Karpas-422 (cell line): ENCODE measurements around the gene DCP2. TPM values are rescaled to one million over a fixed set of nuclear protein-coding genes. Genes with fewer than 3 reads are reported as not detected.

Experiments used
- DNase-seq: peaks from one replicate; pipeline ENCODE4 v3.0.0-alpha.2; 2015
- H2AFZ ChIP-seq: fragments of 200-600 bp; sonication (generic); 2 replicates; pipeline ENCODE4 v1.6.1; 2014; ENCODE audit warnings: antibody characterized with exemption, low read length, mixed read lengths
- H3K27ac ChIP-seq: fragments of 200-600 bp; sonication (generic); 2 replicates; pipeline ENCODE4 v1.5.1; 2014; ENCODE audit warnings: mild to moderate bottlenecking, low read length, moderate library complexity
- H3K27me3 ChIP-seq: fragments of 200-600 bp; sonication (generic); 2 replicates; pipeline ENCODE4 v1.6.1; 2014; ENCODE audit warnings: low read length, mixed read lengths
- H3K36me3 ChIP-seq: fragments of 200-600 bp; sonication (generic); 2 replicates; pipeline ENCODE4 v1.6.1; 2014; ENCODE audit warnings: low read length, mixed read lengths; ENCODE audit not compliant: insufficient read depth
- H3K4me1 ChIP-seq: fragments of 200-600 bp; sonication (generic); 2 replicates; pipeline ENCODE4 v1.6.1; 2014; ENCODE audit warnings: mild to moderate bottlenecking, low read length, mixed read lengths
- H3K4me2 ChIP-seq: fragments of 200-600 bp; sonication (generic); 2 replicates; pipeline ENCODE4 v1.6.1; 2014; ENCODE audit warnings: low read length, low read depth, mild to moderate bottlenecking; ENCODE audit not compliant: poor library complexity, severe bottlenecking
- H3K4me3 ChIP-seq: fragments of 200-600 bp; sonication (generic); 2 replicates; pipeline ENCODE4 v1.5.1; 2014; ENCODE audit warnings: mild to moderate bottlenecking, antibody characterized with exemption, low read length, mixed read lengths
- H3K79me2 ChIP-seq: fragments of 200-600 bp; sonication (generic); 2 replicates; pipeline ENCODE4 v1.6.1; 2014; ENCODE audit warnings: mild to moderate bottlenecking, low read length, mixed read lengths
- H3K9ac ChIP-seq: fragments of 200-600 bp; sonication (generic); 2 replicates; pipeline ENCODE4 v1.6.0; 2014; ENCODE audit warnings: low read length
- H3K9me2 ChIP-seq: fragments of 200-600 bp; sonication (generic), shearing (Covaris generic); replicated peaks from 2 replicates; pipeline ENCODE4 v1.6.0; 2014; ENCODE audit warnings: mild to moderate bottlenecking, low read length, moderate library complexity; ENCODE audit not compliant: insufficient read depth
- H3K9me3 ChIP-seq: fragments of 300-700, 200-600 bp; sonication (generic); 2 replicates; pipeline ENCODE4 v1.6.1; 2014; ENCODE audit warnings: low read length, mixed read lengths
- H4K20me1 ChIP-seq: fragments of 200-600 bp; sonication (generic); 2 replicates; pipeline ENCODE4 v1.6.1; 2014; ENCODE audit warnings: mild to moderate bottlenecking, antibody characterized with exemption, low read length, low read depth; ENCODE audit not compliant: insufficient read depth
- total RNA-seq: library from RNA; depleted of rRNA; stranded (reverse); fragments of >200 nt; shearing (Covaris generic); gene quantifications from 2 replicates; pipeline ENCODE4 v1.2.3, GENCODE V29; 2014; ENCODE audit warnings: low replicate concordance

The DCP2 gene
- total RNA-seq, 1 experiment from 2014 or later, result 74.2 TPM

- H4K20me1 ChIP-seq, result no peaks in the 10 kb centered on the region
- H3K4me2 ChIP-seq, result no peak overlapping the region
- no peak overlapping the region for H2AFZ ChIP-seq
- no peaks in the 10 kb centered on the region for H3K27me3 ChIP-seq
- no peaks in the 10 kb centered on the region for H3K36me3 ChIP-seq
- no peak overlapping the region for H3K27ac ChIP-seq
- peaks cover 6% of the 10 kb centered on the region; the same call in 1 of the 2 replicates for H3K4me1 ChIP-seq
- no peak overlapping the region for H3K9ac ChIP-seq
- no peaks in the 10 kb centered on the region for H3K9me3 ChIP-seq
- no peak overlapping the region for H3K4me3 ChIP-seq
- no peaks in the 10 kb centered on the region for H3K9me2 ChIP-seq
- no peaks in the 10 kb centered on the region for H3K79me2 ChIP-seq
- DNase-seq, result no peak
Observed at GRCh38 chr5:113057557-113057984, 81.0 kb downstream of the DCP2 start.

- H3K9me3 ChIP-seq, result no peaks in the 10 kb centered on the region
- no peak overlapping the region for H3K9ac ChIP-seq
- no peaks in the 10 kb centered on the region for H3K79me2 ChIP-seq
- no peak overlapping the region for H3K4me3 ChIP-seq
- no peak overlapping the region for H3K4me2 ChIP-seq
- no peaks in the 10 kb centered on the region for H4K20me1 ChIP-seq
- H3K4me1 ChIP-seq, result peaks cover 6% of the 10 kb centered on the region; the same call in 1 of the 2 replicates
- H3K36me3 ChIP-seq, result no peaks in the 10 kb centered on the region
- no peak overlapping the region for H2AFZ ChIP-seq
- no peak overlapping the region for H3K27ac ChIP-seq
- H3K27me3 ChIP-seq, result no peaks in the 10 kb centered on the region
- no peaks in the 10 kb centered on the region for H3K9me2 ChIP-seq
- no peak for DNase-seq
Observed at GRCh38 chr5:113058269-113058668, 81.7 kb downstream of the DCP2 start.

- Histone ChIP-seq H3K27ac (no peak overlapping the region), H3K79me2 (no peaks in the 10 kb centered on the region), H2AFZ (no peak overlapping the region), H3K4me2 (no peak overlapping the region), H3K9me2 (no peaks in the 10 kb centered on the region), H3K9me3 (no peaks in the 10 kb centered on the region), H3K4me3 (no peak overlapping the region), H4K20me1 (no peaks in the 10 kb centered on the region), H3K9ac (no peak overlapping the region), H3K4me1 (peaks cover 6% of the 10 kb centered on the region; the same call in 1 of the 2 replicates), H3K36me3 (no peaks in the 10 kb centered on the region), H3K27me3 (no peaks in the 10 kb centered on the region)
- no peak for DNase-seq
Observed at GRCh38 chr5:113058706-113059226, 82.2 kb downstream of the DCP2 start.

- Histone ChIP-seq H3K4me1 (peaks cover 6% of the 10 kb centered on the region; the same call in 1 of the 2 replicates), H4K20me1 (no peaks in the 10 kb centered on the region), H3K27ac (no peak overlapping the region), H3K9me3 (no peaks in the 10 kb centered on the region), H3K4me3 (no peak overlapping the region), H2AFZ (no peak overlapping the region), H3K9me2 (no peaks in the 10 kb centered on the region), H3K27me3 (no peaks in the 10 kb centered on the region), H3K9ac (no peak overlapping the region), H3K4me2 (no peak overlapping the region), H3K79me2 (no peaks in the 10 kb centered on the region), H3K36me3 (no peaks in the 10 kb centered on the region)
- no peak for DNase-seq
Observed at GRCh38 chr5:113059232-113060040, 82.8 kb downstream of the DCP2 start.

GRCh38 chr5:113060408-113061025 is 83.9 kb downstream of the DCP2 start:
- no peak overlapping the region for H3K9ac ChIP-seq
- no peaks in the 10 kb centered on the region for H4K20me1 ChIP-seq
- H3K9me2 ChIP-seq, result no peaks in the 10 kb centered on the region
- peaks cover 6% of the 10 kb centered on the region; the same call in 1 of the 2 replicates for H3K4me1 ChIP-seq
- no peak overlapping the region for H3K27ac ChIP-seq
- H3K9me3 ChIP-seq, result no peaks in the 10 kb centered on the region
- H3K36me3 ChIP-seq, result no peaks in the 10 kb centered on the region
- no peaks in the 10 kb centered on the region for H3K79me2 ChIP-seq
- no peak for DNase-seq
- H2AFZ ChIP-seq, result no peak overlapping the region
- no peaks in the 10 kb centered on the region for H3K27me3 ChIP-seq
- H3K4me2 ChIP-seq, result no peak overlapping the region
- H3K4me3 ChIP-seq, result no peak overlapping the region

- no peaks in the 10 kb centered on the region for H3K9me3 ChIP-seq
- no peak for DNase-seq
- no peaks in the 10 kb centered on the region for H3K9me2 ChIP-seq
- H3K36me3 ChIP-seq, result no peaks in the 10 kb centered on the region
- H3K4me3 ChIP-seq, result no peak overlapping the region
- no peaks in the 10 kb centered on the region for H3K27me3 ChIP-seq
- no peak overlapping the region for H3K4me2 ChIP-seq
- H3K9ac ChIP-seq, result no peak overlapping the region
- peaks cover 6% of the 10 kb centered on the region; the same call in 1 of the 2 replicates for H3K4me1 ChIP-seq
- H3K27ac ChIP-seq, result no peak overlapping the region
- no peaks in the 10 kb centered on the region for H3K79me2 ChIP-seq
- H2AFZ ChIP-seq, result no peak overlapping the region
- H4K20me1 ChIP-seq, result no peaks in the 10 kb centered on the region
Observed at GRCh38 chr5:113061846-113062780, 85.5 kb downstream of the DCP2 start.

- DNase-seq, result no peak
- Histone ChIP-seq H3K9ac (no peak overlapping the region), H3K4me2 (no peak overlapping the region), H3K27ac (no peak overlapping the region), H4K20me1 (no peaks in the 10 kb centered on the region), H3K4me3 (no peak overlapping the region), H3K36me3 (no peaks in the 10 kb centered on the region), H3K9me2 (no peaks in the 10 kb centered on the region), H3K9me3 (no peaks in the 10 kb centered on the region), H3K79me2 (no peaks in the 10 kb centered on the region), H2AFZ (no peak overlapping the region), H3K27me3 (no peaks in the 10 kb centered on the region), H3K4me1 (peaks cover 6% of the 10 kb centered on the region; the same call in 1 of the 2 replicates)
Observed at GRCh38 chr5:113062869-113063508, 86.4 kb downstream of the DCP2 start.
